Osteoblast (primary cell): ENCODE data around the gene FGD1. TPM values are rescaled to one million over a fixed set of nuclear protein-coding genes. Genes with fewer than 3 reads are reported as not detected.

Experiments
- DNase-seq: peaks from one replicate; pipeline ENCODE4 v3.0.0; 2011; ENCODE audit warnings: low spot score, mixed read lengths; ENCODE audit not compliant: insufficient read length; ENCODE audit errors: missing footprints
- H2AFZ ChIP-seq: 2 replicates; pipeline ENCODE4 v1.6.0; 2011; ENCODE audit warnings: mild to moderate bottlenecking, low read length
- H3K27ac ChIP-seq: 2 replicates; pipeline ENCODE4 v1.5.1; 2011; ENCODE audit warnings: mild to moderate bottlenecking, low read depth, low read length, moderate library complexity
- H3K27me3 ChIP-seq: 2 replicates; pipeline ENCODE4 v1.6.0; 2012; ENCODE audit warnings: mild to moderate bottlenecking, control low read depth, inconsistent platforms, low read length, moderate library complexity; ENCODE audit not compliant: insufficient read depth
- H3K36me3 ChIP-seq: 2 replicates; pipeline ENCODE4 v1.5.1; 2011; ENCODE audit warnings: mild to moderate bottlenecking, low read length, control low read depth, moderate library complexity; ENCODE audit not compliant: insufficient read depth
- H3K4me1 ChIP-seq: 2 replicates; pipeline ENCODE4 v1.5.1; 2011; ENCODE audit warnings: mild to moderate bottlenecking, low read length, control low read depth, moderate library complexity; ENCODE audit not compliant: insufficient read depth
- H3K4me2 ChIP-seq: 2 replicates; pipeline ENCODE4 v1.6.0; 2011; ENCODE audit warnings: mild to moderate bottlenecking, low read length; ENCODE audit not compliant: insufficient read depth
- H3K4me3 ChIP-seq: fragments of 200-600 bp; sonication (generic); 3 replicates; pipeline ENCODE4 v1.5.1; 2012; ENCODE audit warnings: mild to moderate bottlenecking, low read length, inconsistent platforms; ENCODE audit not compliant: insufficient read depth
- H3K79me2 ChIP-seq: 2 replicates; pipeline ENCODE4 v1.6.0; 2012; ENCODE audit warnings: mild to moderate bottlenecking, low read length, control low read depth, inconsistent platforms; ENCODE audit not compliant: insufficient read depth
- H3K9me3 ChIP-seq: 2 replicates; pipeline ENCODE4 v1.5.1; 2011; ENCODE audit warnings: low read depth, low read length, control low read depth
- H4K20me1 ChIP-seq: 2 replicates; pipeline ENCODE4 v1.6.0; 2012; ENCODE audit warnings: mild to moderate bottlenecking, low read length, control low read depth; ENCODE audit not compliant: insufficient read depth
- total RNA-seq: library from RNA; depleted of rRNA; stranded (reverse); fragments of >200 nt; gene quantifications from 2 replicates; pipeline ENCODE4 v1.2.3, GENCODE V29; 2012
- TF ChIP-seq, protein P1 (sequence below): IDR thresholded peaks from 2 replicates; pipeline ENCODE4 v1.5.1; 2011; ENCODE audit warnings: mild to moderate bottlenecking, low read depth, low read length, moderate library complexity; ENCODE audit errors: extremely low read depth

The FGD1 gene
- total RNA-seq, 1 donor = 8.7 TPM

DNA sequence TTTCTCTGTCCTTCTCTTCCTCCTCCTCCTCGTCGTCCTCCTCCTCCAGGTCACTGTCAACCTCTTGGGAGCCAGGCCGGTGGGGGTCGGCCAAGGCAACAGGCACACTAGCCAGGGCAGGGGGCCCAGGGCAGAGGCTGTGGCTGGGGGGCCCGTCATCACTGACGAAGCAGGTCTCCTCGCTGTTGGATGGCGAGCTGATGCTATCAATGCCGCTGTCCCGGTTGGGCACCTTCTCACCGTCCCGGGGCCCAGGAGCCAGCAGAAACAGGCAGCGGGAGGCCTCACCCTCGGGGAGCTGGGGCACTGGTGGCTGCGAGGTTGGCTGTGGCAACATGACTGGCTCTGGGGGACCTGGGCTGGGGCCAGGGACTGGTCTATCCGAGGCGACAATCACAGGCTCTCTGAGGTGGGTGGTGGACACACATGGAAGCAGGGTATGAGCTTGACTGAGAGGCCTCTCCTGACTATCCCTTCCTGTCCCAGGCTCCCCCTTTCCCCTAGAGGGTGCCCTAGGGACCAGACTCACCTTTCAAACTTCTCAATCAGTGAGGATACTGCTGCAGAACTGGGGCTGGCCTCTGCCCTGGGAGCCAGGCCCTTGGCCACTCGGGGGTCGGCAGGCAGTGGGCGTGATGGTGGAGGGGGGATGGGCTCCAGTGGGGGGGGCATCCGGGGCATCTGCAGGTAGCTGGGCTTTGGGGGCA lies 25.8 kb downstream of the FGD1 start:
- no peak overlapping the region for H3K4me3 ChIP-seq
- peaks cover 19% of the 10 kb centered on the region for H3K36me3 ChIP-seq
- peak; percentile 51 for DNase-seq
- peaks cover 9% of the 10 kb centered on the region for H4K20me1 ChIP-seq
- H3K4me1 ChIP-seq = no peaks in the 10 kb centered on the region
- H3K4me2 ChIP-seq = no peak overlapping the region
- TF ChIP-seq, protein P1, sequence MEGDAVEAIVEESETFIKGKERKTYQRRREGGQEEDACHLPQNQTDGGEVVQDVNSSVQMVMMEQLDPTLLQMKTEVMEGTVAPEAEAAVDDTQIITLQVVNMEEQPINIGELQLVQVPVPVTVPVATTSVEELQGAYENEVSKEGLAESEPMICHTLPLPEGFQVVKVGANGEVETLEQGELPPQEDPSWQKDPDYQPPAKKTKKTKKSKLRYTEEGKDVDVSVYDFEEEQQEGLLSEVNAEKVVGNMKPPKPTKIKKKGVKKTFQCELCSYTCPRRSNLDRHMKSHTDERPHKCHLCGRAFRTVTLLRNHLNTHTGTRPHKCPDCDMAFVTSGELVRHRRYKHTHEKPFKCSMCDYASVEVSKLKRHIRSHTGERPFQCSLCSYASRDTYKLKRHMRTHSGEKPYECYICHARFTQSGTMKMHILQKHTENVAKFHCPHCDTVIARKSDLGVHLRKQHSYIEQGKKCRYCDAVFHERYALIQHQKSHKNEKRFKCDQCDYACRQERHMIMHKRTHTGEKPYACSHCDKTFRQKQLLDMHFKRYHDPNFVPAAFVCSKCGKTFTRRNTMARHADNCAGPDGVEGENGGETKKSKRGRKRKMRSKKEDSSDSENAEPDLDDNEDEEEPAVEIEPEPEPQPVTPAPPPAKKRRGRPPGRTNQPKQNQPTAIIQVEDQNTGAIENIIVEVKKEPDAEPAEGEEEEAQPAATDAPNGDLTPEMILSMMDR = no peak
- H3K9me3 ChIP-seq = no peaks in the 10 kb centered on the region
- H3K79me2 ChIP-seq = peaks cover 24% of the 10 kb centered on the region
- no peak overlapping the region for H2AFZ ChIP-seq
- no peak overlapping the region for H3K27ac ChIP-seq
- no peaks in the 10 kb centered on the region for H3K27me3 ChIP-seq

DNA sequence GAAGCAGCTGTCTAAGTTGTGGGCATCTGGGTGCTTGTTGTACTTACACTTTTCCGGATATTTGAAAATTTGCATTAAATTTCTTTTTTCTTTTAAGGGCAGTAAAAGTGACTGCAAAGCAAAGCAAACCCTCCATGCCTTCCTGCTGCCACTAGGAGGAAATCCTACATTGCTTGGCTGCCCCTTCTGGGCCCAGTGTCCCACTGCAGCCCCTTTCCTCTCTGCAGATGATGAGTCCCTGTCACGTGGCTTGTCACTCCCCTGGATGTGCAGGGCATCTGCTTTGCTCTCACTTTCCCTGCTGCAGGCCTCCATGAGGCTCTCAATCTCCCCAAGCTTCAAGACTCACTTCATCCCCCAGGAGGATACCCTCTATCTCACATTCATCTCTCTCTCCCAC lies 43.1 kb downstream of the FGD1 start:
- no peaks in the 10 kb centered on the region for H3K27me3 ChIP-seq
- TF ChIP-seq, protein P1 = peak; percentile 25
- no peaks in the 10 kb centered on the region for H3K4me1 ChIP-seq
- DNase-seq = no peak
- H3K4me2 ChIP-seq = no peak overlapping the region
- H3K36me3 ChIP-seq = peaks cover 10% of the 10 kb centered on the region
- no peaks in the 10 kb centered on the region for H4K20me1 ChIP-seq
- H3K27ac ChIP-seq = no peak overlapping the region
- no peak overlapping the region for H3K4me3 ChIP-seq
- no peak overlapping the region for H2AFZ ChIP-seq
- no peaks in the 10 kb centered on the region for H3K9me3 ChIP-seq
- no peaks in the 10 kb centered on the region for H3K79me2 ChIP-seq

DNA sequence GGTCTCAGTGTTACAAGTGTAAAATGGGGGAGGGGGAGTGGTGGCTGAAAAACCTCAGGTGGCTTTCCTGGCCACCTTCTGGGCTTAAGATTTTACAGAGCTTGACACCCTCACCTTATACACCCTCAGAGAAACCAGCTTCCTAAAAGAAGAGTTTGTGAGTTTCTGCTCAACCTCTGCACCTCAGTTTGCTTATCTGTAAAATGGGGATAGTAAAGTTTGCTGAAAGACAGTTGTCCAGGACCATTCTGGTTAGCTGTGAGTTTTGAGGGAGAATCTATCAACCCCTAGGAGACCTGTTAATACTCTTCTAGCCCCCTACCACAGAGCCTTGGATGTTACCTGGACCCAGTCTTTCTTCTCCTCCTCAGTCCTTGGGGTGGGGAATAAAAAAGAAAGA lies 46.1 kb downstream of the FGD1 start:
- no peak for DNase-seq
- no peaks in the 10 kb centered on the region for H3K79me2 ChIP-seq
- no peak overlapping the region for H3K4me3 ChIP-seq
- peaks cover 9% of the 10 kb centered on the region for H3K36me3 ChIP-seq
- TF ChIP-seq, protein P1 = no peak
- no peaks in the 10 kb centered on the region for H3K4me1 ChIP-seq
- H3K4me2 ChIP-seq = no peak overlapping the region
- H3K27ac ChIP-seq = no peak overlapping the region
- no peaks in the 10 kb centered on the region for H3K27me3 ChIP-seq
- no peaks in the 10 kb centered on the region for H4K20me1 ChIP-seq
- no peak overlapping the region for H2AFZ ChIP-seq
- H3K9me3 ChIP-seq = no peaks in the 10 kb centered on the region

DNA sequence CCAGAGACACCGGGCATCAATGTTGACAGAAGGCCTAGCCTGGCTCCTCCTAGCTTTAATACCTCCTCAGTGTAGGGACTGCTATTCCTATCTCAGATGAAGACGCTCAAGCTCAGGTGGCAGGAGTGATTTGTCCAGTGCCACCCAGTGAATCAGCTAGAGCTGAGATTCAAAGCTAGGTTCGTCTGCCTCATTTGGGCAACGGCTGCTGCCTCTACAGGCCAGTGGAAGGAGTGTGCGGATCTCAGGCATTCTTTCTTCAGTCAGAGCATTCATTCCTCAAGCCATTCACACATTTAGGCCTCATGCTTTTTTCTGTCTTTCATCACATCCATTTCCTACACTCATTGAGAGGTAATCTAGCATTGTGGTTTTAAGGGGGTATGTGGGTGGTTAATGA lies 48.6 kb downstream of the FGD1 start:
- Histone ChIP-seq H3K27ac (no peak overlapping the region), H2AFZ (no peak overlapping the region), H3K36me3 (peaks cover 16% of the 10 kb centered on the region), H4K20me1 (peaks cover 3% of the 10 kb centered on the region), H3K27me3 (no peaks in the 10 kb centered on the region), H3K4me1 (no peaks in the 10 kb centered on the region), H3K9me3 (no peaks in the 10 kb centered on the region), H3K79me2 (peaks cover 5% of the 10 kb centered on the region), H3K4me3 (no peak overlapping the region), H3K4me2 (no peak overlapping the region)
- TF ChIP-seq, protein P1 = peak; percentile 29
- DNase-seq = peak; percentile 69
